GM10847 (cell line): ENCODE results near the gene CHMP1B.

Source experiments
- POLR2A ChIP-seq: IDR thresholded peaks from 2 replicates; pipeline ENCODE4 v1.6.1; 2011; ENCODE audit not compliant: insufficient read length; ENCODE audit errors: extremely low read depth

Gene CHMP1B

GRCh38 chr18:11823545-11823944 is 27.7 kb upstream of the CHMP1B start:
- no peak for TF ChIP-seq POLR2A

- TF ChIP-seq POLR2A: no peak
Measured at GRCh38 chr18:11826836-11827235, 24.4 kb upstream of the CHMP1B start.

GRCh38 chr18:11828786-11829432 is 22.3 kb upstream of the CHMP1B start:
- TF ChIP-seq POLR2A: no peak

- no peak for TF ChIP-seq POLR2A
Measured at GRCh38 chr18:11830585-11830984, 20.6 kb upstream of the CHMP1B start.

- no peak for TF ChIP-seq POLR2A
Measured at GRCh38 chr18:11831921-11832320, 19.3 kb upstream of the CHMP1B start.

- no peak for TF ChIP-seq POLR2A
Measured at GRCh38 chr18:11834772-11835171, 16.4 kb upstream of the CHMP1B start.

- no peak for TF ChIP-seq POLR2A
Measured at GRCh38 chr18:11839556-11839955, 11.7 kb upstream of the CHMP1B start.

- TF ChIP-seq POLR2A: no peak
Measured at GRCh38 chr18:11840493-11840892, 10.7 kb upstream of the CHMP1B start.

GRCh38 chr18:11842562-11842961 is 8.7 kb upstream of the CHMP1B start:
- no peak for TF ChIP-seq POLR2A

GRCh38 chr18:11844436-11844835 is 6.8 kb upstream of the CHMP1B start:
- TF ChIP-seq POLR2A: no peak

GRCh38 chr18:11845654-11846053 is 5.6 kb upstream of the CHMP1B start:
- TF ChIP-seq POLR2A: no peak

- TF ChIP-seq POLR2A: no peak
Measured at GRCh38 chr18:11847811-11848210, 3.4 kb upstream of the CHMP1B start.

- TF ChIP-seq POLR2A: no peak
Measured at GRCh38 chr18:11849279-11849678, 1.9 kb upstream of the CHMP1B start.

GRCh38 chr18:11849841-11850634 is 1.2 kb upstream of the CHMP1B start:
- TF ChIP-seq POLR2A: no peak

GRCh38 chr18:11850821-11851145 is 430 bp upstream of the CHMP1B start:
- no peak for TF ChIP-seq POLR2A

GRCh38 chr18:11851806-11852337 is 659 bp downstream of the CHMP1B start:
- no peak for TF ChIP-seq POLR2A
